Sigmoid colon (tissue), 4 donors: ENCODE data around the gene HOXD11.

Experiments used
- EP300 ChIP-seq, 4 donors: sonication (generic); formaldehyde crosslinking; IDR thresholded peaks; one replicate each; pipeline ENCODE4 v1.6.1; 2017; ENCODE audit warnings: antibody characterized with exemption in 4 of 4
- POLR2A ChIP-seq, 2 donors: fragments of 450-650 bp; IDR thresholded peaks; one replicate each; pipeline ENCODE4 v1.6.1; 2016; ENCODE audit warnings: antibody characterized with exemption in 2 of 2, mild to moderate bottlenecking in 2 of 2, moderate library complexity in 2 of 2
- POLR2AphosphoS5 ChIP-seq, 4 donors: sonication (generic); formaldehyde crosslinking; IDR thresholded peaks; one replicate each; pipeline ENCODE4 v1.6.1; 2017; ENCODE audit warnings: antibody characterized with exemption in 4 of 4
- TF ChIP-seq, protein P1 (sequence below), 4 experiments: fragments of 450-650 bp in 3 of 4; fragments of 200-600 bp in 1 of 4; IDR thresholded peaks; one replicate each; pipeline ENCODE4 v1.5.1; 2016 to 2019; ENCODE audit warnings: antibody characterized with exemption in 4 of 4, mild to moderate bottlenecking in 3 of 4, moderate library complexity in 2 of 4

DNA sequence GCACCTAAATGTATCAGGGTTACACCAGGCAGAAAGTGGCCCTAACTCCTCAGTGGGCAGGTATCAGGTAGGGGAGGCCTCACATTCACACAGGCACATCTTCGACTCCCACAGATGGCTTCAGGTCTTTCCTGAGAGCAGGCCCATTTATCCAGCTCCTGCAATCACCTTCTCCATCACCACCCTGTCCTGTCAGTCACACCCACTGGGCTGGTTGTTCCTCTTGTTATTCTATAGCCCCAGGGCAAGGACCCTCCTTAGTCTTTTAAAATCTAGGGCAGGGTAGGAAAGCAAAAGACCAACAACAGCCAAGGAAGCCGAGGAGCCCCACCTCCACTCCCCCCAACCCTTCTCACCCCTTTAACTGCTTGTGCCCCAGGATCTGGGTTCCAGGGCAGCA lies 35.2 kb downstream of the HOXD11 start:
- TF ChIP-seq, protein P1, sequence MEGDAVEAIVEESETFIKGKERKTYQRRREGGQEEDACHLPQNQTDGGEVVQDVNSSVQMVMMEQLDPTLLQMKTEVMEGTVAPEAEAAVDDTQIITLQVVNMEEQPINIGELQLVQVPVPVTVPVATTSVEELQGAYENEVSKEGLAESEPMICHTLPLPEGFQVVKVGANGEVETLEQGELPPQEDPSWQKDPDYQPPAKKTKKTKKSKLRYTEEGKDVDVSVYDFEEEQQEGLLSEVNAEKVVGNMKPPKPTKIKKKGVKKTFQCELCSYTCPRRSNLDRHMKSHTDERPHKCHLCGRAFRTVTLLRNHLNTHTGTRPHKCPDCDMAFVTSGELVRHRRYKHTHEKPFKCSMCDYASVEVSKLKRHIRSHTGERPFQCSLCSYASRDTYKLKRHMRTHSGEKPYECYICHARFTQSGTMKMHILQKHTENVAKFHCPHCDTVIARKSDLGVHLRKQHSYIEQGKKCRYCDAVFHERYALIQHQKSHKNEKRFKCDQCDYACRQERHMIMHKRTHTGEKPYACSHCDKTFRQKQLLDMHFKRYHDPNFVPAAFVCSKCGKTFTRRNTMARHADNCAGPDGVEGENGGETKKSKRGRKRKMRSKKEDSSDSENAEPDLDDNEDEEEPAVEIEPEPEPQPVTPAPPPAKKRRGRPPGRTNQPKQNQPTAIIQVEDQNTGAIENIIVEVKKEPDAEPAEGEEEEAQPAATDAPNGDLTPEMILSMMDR (IDR thresholded peaks at IDR 0.05), result no peak
- TF ChIP-seq POLR2A (IDR thresholded peaks at IDR 0.05) (no peak), POLR2AphosphoS5 (IDR thresholded peaks at IDR 0.05) (no peak), EP300 (IDR thresholded peaks at IDR 0.05) (no peak)
